Tibial artery (tissue), 4 donors: ENCODE data around the gene IFITM2.
"Not testable (repeated sequence)": the region's sequence is repeated elsewhere in the genome, so short reads cannot be mapped to it uniquely, and the experiment has no call there.

Experiments
- DNase-seq, 2 donors: peaks; one replicate each; pipeline ENCODE4 v3.0.0-alpha.2; 2019
- H3K27ac ChIP-seq, 2 donors: fragments of 200-600 bp; sonication (generic) in 1 of 2; 1 replicate in 1 of 2; 2 replicates in 1 of 2; pipeline ENCODE4 v1.5.1; 2018 to 2019; ENCODE audit warnings: mild to moderate bottlenecking in 1 of 2
- H3K27me3 ChIP-seq, 2 donors: fragments of 200-600 bp; sonication (generic) in 1 of 2; one replicate each; pipeline versions ENCODE4 v1.5.1 to v1.6.0; 2016 to 2019
- H3K36me3 ChIP-seq, 3 donors: fragments of 200-600 bp; sonication (generic) in 2 of 3; one replicate each; pipeline ENCODE4 v1.5.1; 2016 to 2019; ENCODE audit warnings: mild to moderate bottlenecking in 2 of 3
- H3K4me1 ChIP-seq, 4 donors: fragments of 200-600 bp; sonication (generic) in 2 of 4; 1 replicate in 3 of 4; 2 replicates in 1 of 4; pipeline ENCODE4 v1.5.1; 2016 to 2019
- H3K4me3 ChIP-seq, 2 donors: fragments of 200-600 bp; sonication (generic) in 1 of 2; 1 replicate in 1 of 2; 2 replicates in 1 of 2; pipeline ENCODE4 v1.5.1; 2018 to 2019; ENCODE audit warnings: mild to moderate bottlenecking in 2 of 2
- H3K9me3 ChIP-seq, 3 donors: fragments of 200-600 bp; sonication (generic) in 1 of 3; one replicate each; pipeline ENCODE4 v1.5.1; 2016 to 2019
- CTCF ChIP-seq, 2 experiments: fragments of 200-600 bp in 1 of 2; fragments of 450-650 bp in 1 of 2; IDR thresholded peaks; one replicate each; pipeline ENCODE4 v1.5.1; 2017 to 2019; ENCODE audit warnings: antibody characterized with exemption in 2 of 2, mild to moderate bottlenecking in 1 of 2, moderate library complexity in 1 of 2
- intact Hi-C: fragments of 100-400 bp; cut with DNase I; formaldehyde crosslinking; loops from one replicate; pipeline ENCODE4 v1.15.0; 2023; ENCODE audit warnings: low total_unique reads

IFITM2 gene

GRCh38 chr11:303363-303762 lies 4.3 kb upstream of the IFITM2 start:
- intact Hi-C loops, result loop anchor here (5.0 to 10.0 kb wide), 3 partner anchors 49 to 231 kb away; partner anchors contain the start of genes HRAS and LRRC56
- H3K4me3 ChIP-seq, result no peak overlapping the region
- no peak overlapping the region for H3K27ac ChIP-seq
- H3K9me3 ChIP-seq, result no peaks in the 10 kb centered on the region
- no peaks in the 10 kb centered on the region for H3K36me3 ChIP-seq
- peaks cover 0 to 12% (median under 1%) of the 10 kb centered on the region in 4 donors for H3K4me1 ChIP-seq
- no peak for DNase-seq
- TF ChIP-seq CTCF (IDR thresholded peaks at IDR 0.05), result no peak
- peaks cover 0 to 22% of the 10 kb centered on the region in 2 donors for H3K27me3 ChIP-seq

DNA sequence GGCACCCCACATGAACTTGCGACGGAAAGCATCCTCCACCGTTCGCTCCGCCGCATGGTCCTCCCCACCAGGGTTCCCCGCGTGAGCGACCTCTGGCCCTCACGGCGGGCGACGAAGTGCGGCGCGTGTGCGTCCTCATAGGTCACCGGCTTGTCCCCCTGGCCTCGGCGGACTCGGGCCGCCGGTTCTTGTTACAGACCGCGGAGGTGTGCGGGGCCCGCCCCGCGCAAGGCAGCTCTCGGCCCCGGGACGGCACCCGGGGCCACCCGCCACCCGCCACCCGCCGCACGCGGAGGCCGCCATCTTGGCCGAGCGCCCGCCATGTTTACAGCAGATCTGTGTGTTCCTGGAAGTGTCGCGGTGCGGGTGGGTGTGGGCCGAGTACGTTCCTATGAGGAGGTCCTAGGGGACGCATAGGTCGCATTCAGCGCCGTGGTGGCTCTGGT lies 3.5 kb upstream of the IFITM2 start:
- intact Hi-C loops, result loop anchor here (5.0 to 10.0 kb wide), 3 partner anchors 49 to 231 kb away; partner anchors contain the start of genes HRAS and LRRC56
- Histone ChIP-seq H3K4me3 (no peak overlapping the region), H3K36me3 (no peaks in the 10 kb centered on the region), H3K4me1 (peaks cover 0 to 15% (median 2%) of the 10 kb centered on the region in 4 donors), H3K9me3 (no peaks in the 10 kb centered on the region), H3K27me3 (peaks cover 0 to 15% of the 10 kb centered on the region in 2 donors), H3K27ac (no peak overlapping the region)
- no peak for TF ChIP-seq CTCF (IDR thresholded peaks at IDR 0.05)
- no peak for DNase-seq

DNA sequence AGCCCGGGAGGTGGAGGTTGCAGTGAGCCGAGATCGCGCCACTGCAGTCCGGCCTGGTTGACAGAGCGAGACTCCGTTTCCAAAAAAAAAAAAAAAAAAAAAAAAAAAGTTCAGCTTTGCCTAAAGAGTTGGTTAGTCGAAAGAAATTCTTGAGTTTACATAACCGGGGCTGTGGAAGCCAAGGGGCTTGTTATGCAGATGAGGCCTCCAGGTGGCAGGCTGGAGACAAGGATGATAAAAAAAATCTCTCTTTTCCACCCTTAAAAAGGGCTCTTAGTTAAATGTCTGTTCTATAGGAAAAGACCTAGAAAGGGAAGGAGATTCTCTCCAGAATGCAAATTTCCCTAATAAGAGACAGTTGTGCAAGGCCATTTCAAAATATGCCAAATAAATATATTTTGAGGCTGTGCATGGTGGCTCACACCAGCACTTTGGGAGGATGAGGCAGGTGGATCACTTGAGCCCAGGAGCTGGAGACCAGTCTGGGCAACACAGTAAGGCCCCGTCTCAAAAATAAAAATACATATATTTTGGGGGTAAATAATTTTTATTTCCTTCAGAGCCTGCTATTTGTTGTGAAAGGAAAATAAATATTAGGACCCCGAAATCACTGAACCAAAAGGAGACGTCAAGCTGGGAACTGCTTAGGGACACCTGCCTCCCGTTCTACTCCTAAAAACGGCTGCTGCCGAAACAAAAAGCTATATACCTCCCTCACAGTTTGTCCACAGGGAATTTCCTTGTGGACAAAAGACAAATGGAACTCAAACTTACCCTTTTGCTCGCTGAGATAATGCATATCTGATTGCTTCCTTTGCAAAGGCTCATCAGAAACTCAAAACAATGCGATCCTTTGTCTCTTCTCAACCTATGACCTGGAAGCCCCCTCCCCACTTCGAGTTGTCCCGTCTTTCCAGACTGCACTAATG lies 2.4 kb upstream of the IFITM2 start:
- DNase-seq, result peak in 1 of 2 donors; percentile 77
- H3K4me1 ChIP-seq, result peaks cover 0 to 25% (median 11%) of the 10 kb centered on the region in 4 donors
- H3K36me3 ChIP-seq, result no peaks in the 10 kb centered on the region
- intact Hi-C loops, result loop anchor here (5.0 to 10.0 kb wide), 3 partner anchors 50 to 230 kb away; partner anchors contain the start of genes HRAS and LRRC56
- peaks cover 0 to 4% of the 10 kb centered on the region in 2 donors for H3K27me3 ChIP-seq
- no peaks in the 10 kb centered on the region for H3K9me3 ChIP-seq
- peak; percentile 59 to 77 for TF ChIP-seq CTCF (IDR thresholded peaks at IDR 0.05)
- no peak overlapping the region for H3K4me3 ChIP-seq
- no peak overlapping the region for H3K27ac ChIP-seq

- H3K27me3 ChIP-seq, result no peaks in the 10 kb centered on the region
- intact Hi-C loops, result loop anchor here (10.0 kb wide), 2 partner anchors 51 to 229 kb away; partner anchors contain the start of genes HRAS and LRRC56
- H3K27ac ChIP-seq, result peak overlapping the region in 1 of 2 donors; percentile 28
- TF ChIP-seq CTCF (IDR thresholded peaks at IDR 0.05), result no peak
- peaks cover 0 to 25% (median 11%) of the 10 kb centered on the region in 4 donors for H3K4me1 ChIP-seq
- H3K36me3 ChIP-seq, result no peaks in the 10 kb centered on the region
- H3K4me3 ChIP-seq, result no peak overlapping the region
- no peak for DNase-seq
- H3K9me3 ChIP-seq, result no peaks in the 10 kb centered on the region
These were observed 1.8 kb upstream of the IFITM2 start for GRCh38 chr11:305844-306211.

DNA sequence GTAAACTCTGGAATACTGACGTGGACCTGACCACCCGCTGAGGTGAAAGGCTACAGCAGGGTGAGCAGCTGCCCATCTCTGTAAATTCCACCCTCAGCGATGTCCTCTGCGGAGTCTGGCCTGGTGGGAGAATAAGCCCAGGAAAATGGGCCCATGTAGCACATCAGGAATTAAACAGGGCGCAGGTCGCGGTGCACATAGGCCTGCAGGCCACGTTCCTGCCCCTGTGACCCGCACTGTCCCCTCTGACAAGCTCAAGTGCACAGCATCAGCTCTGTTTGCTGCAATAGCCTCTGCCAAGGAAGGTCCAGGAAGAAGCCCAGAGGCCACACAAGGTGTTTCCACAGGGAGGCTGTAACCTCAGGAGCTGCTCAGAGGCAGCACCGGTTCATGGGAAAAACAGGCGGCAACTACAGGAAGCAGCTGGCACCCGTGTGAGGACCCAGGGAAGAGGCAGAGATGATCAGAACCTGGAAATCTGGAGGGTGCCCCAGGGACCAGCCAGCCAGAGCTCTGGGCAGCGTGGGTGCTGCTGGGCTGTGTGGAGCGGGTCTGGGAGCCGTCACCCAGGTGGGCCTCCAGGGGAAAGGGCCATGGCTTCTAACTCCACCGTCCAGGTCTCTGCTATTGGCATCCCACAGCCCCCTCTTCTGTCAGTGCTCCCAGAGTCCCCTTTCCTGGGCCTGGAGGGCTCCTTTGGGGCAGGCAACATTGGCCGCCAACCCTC lies 808 bp upstream of the IFITM2 start:
- no peak overlapping the region for H3K4me3 ChIP-seq

GRCh38 chr11:308740-309665 lies 1.4 kb downstream of the IFITM2 start:
- peak overlapping the region; percentile 67 to 79 for H3K27ac ChIP-seq
- peak overlapping the region; percentile 54 for H3K4me3 ChIP-seq
- H3K36me3 ChIP-seq, DNase-seq, H3K9me3 ChIP-seq, H3K27me3 ChIP-seq: not testable (repeated sequence)
- intact Hi-C loops, result loop anchor here (10.0 kb wide), 2 partner anchors 54 to 226 kb away; partner anchors contain the start of genes HRAS and LRRC56
- H3K4me1 ChIP-seq, result peaks cover 0 to 37% (median 18%) of the 10 kb centered on the region in 4 donors

More for the DNA sequence above, 808 bp upstream of the IFITM2 start:
- no peaks in the 10 kb centered on the region for H3K9me3 ChIP-seq
- DNase-seq, result no peak
- peak overlapping the region; percentile 67 to 79 for H3K27ac ChIP-seq
- intact Hi-C loops, result loop anchor here (10.0 kb wide), 2 partner anchors 52 to 228 kb away; partner anchors contain the start of genes HRAS and LRRC56
- TF ChIP-seq CTCF (IDR thresholded peaks at IDR 0.05), result no peak
- H3K4me1 ChIP-seq, result peaks cover 0 to 28% (median 12%) of the 10 kb centered on the region in 4 donors
- H3K36me3 ChIP-seq, result no peaks in the 10 kb centered on the region
- no peaks in the 10 kb centered on the region for H3K27me3 ChIP-seq

- peak overlapping the region; percentile 54 for H3K4me3 ChIP-seq
- H3K36me3 ChIP-seq, H3K27me3 ChIP-seq, DNase-seq, H3K9me3 ChIP-seq: not testable (repeated sequence)
- peak overlapping the region; percentile 67 to 79 for H3K27ac ChIP-seq
- H3K4me1 ChIP-seq, result peaks cover 0 to 31% (median 18%) of the 10 kb centered on the region in 4 donors
- intact Hi-C loops, result loop anchor here (10.0 kb wide), 2 partner anchors 55 to 225 kb away; partner anchors contain the start of genes HRAS and LRRC56
These were observed 2.5 kb downstream of the IFITM2 start for GRCh38 chr11:309979-310572.
